Left ventricle myocardium inferior (tissue), 1 donor: Measurements from ENCODE around the gene CHST13. TPM values are rescaled to one million over a fixed set of nuclear protein-coding genes. Genes with fewer than 3 reads are reported as not detected.
"Not testable (repeated sequence)": the region's sequence is repeated elsewhere in the genome, so short reads cannot be mapped to it uniquely, and the experiment has no call there.

Source experiments
- DNase-seq: peaks from one replicate; pipeline ENCODE4 v3.0.0-alpha.2; 2020
- H3K27ac ChIP-seq: fragments of 200-600 bp; replicated peaks from 2 replicates; pipeline ENCODE4 v1.8.0; 2021
- H3K27me3 ChIP-seq: fragments of 200-600 bp; 2 replicates; pipeline ENCODE4 v1.8.0; 2021; ENCODE audit warnings: low read depth
- H3K36me3 ChIP-seq: fragments of 200-600 bp; 2 replicates; pipeline ENCODE4 v1.8.0; 2021
- H3K4me1 ChIP-seq: fragments of 200-600 bp; 2 replicates; pipeline ENCODE4 v1.8.0; 2021
- H3K4me3 ChIP-seq: fragments of 200-600 bp; 2 replicates; pipeline ENCODE4 v1.8.0; 2021; ENCODE audit warnings: mild to moderate bottlenecking, moderate library complexity
- H3K9me3 ChIP-seq: fragments of 200-600 bp; replicated peaks from 2 replicates; pipeline ENCODE4 v1.8.0; 2021
- intact Hi-C: fragments of 100-400 bp; cut with micrococcal nuclease; formaldehyde crosslinking; loops from one replicate; pipeline ENCODE4 v1.11.0; 2022
- total RNA-seq: library from RNA; stranded (reverse); fragmentation: NEBNext Ultra II Directional; extraction: Animal tissue kit (Norgen Biotek cat#: 25700); gene quantifications from one replicate; pipeline ENCODE4 v1.2.1, GENCODE V29; 2021
- TF ChIP-seq, protein P1 (sequence below): fragments of 200-600 bp; IDR thresholded peaks from 2 replicates; pipeline ENCODE4 v1.8.0; 2021; ENCODE audit warnings: antibody characterized with exemption, mild to moderate bottlenecking, borderline replicate concordance
- donor health status: DM: no; HTN: yes; CAD: no; lungs with severe emphysema.

The CHST13 gene
- total RNA-seq, 1 donor from 2014 or later = 0.11 TPM

DNA sequence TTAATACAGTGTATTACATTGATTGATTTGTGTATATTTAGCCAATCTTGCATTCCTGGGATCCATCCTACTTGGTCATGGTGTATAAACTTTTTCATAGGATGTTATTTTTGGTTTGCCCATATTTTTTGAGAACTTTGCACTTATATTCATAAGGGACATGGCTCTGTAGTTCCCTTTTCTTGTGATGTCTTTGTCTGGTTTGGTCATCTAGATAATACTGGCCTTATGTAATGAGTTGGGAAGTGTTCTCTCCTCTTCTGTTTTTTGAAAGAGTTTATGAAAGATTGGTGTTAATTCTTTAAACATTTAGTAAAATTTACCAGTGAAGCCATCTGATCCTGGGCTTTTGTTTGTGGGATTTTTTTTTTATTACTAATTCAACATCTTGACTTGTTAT, 9.6 kb downstream of the CHST13 start:
- TF ChIP-seq, protein P1, sequence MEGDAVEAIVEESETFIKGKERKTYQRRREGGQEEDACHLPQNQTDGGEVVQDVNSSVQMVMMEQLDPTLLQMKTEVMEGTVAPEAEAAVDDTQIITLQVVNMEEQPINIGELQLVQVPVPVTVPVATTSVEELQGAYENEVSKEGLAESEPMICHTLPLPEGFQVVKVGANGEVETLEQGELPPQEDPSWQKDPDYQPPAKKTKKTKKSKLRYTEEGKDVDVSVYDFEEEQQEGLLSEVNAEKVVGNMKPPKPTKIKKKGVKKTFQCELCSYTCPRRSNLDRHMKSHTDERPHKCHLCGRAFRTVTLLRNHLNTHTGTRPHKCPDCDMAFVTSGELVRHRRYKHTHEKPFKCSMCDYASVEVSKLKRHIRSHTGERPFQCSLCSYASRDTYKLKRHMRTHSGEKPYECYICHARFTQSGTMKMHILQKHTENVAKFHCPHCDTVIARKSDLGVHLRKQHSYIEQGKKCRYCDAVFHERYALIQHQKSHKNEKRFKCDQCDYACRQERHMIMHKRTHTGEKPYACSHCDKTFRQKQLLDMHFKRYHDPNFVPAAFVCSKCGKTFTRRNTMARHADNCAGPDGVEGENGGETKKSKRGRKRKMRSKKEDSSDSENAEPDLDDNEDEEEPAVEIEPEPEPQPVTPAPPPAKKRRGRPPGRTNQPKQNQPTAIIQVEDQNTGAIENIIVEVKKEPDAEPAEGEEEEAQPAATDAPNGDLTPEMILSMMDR = no peak
- Histone ChIP-seq H3K27ac (no peak overlapping the region), H3K4me3 (no peak overlapping the region), H3K27me3 (peaks cover 10% of the 10 kb centered on the region), H3K9me3 (no peaks in the 10 kb centered on the region), H3K36me3 (no peaks in the 10 kb centered on the region), H3K4me1 (peaks cover 24% of the 10 kb centered on the region)
- DNase-seq = no peak
- intact Hi-C loops = no loop called here

DNA sequence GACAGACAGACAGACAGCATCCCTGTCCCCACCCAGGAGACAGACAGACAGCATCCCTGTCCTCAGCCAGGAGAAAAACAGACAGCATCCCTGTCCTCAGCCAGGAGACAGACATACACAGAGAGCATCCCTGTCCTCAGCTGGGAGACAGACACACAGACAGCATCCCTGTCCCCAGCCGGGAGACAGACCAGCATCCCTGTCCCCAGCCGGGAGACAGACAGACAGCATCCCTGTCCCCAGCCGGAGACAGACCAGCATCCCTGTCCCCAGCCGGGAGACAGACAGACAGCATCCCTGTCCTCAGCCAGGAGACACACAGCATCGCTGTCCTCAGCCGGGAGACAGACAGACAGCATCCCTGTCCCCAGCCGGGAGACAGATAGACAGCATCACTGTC, 10.8 kb downstream of the CHST13 start:
- Histone ChIP-seq H3K4me1 (peaks cover 11% of the 10 kb centered on the region), H3K27me3 (peaks cover 10% of the 10 kb centered on the region)
- H3K4me3 ChIP-seq, H3K9me3 ChIP-seq, intact Hi-C loops, H3K27ac ChIP-seq, H3K36me3 ChIP-seq: not testable (repeated sequence)
- peak; percentile 1 for DNase-seq

DNA sequence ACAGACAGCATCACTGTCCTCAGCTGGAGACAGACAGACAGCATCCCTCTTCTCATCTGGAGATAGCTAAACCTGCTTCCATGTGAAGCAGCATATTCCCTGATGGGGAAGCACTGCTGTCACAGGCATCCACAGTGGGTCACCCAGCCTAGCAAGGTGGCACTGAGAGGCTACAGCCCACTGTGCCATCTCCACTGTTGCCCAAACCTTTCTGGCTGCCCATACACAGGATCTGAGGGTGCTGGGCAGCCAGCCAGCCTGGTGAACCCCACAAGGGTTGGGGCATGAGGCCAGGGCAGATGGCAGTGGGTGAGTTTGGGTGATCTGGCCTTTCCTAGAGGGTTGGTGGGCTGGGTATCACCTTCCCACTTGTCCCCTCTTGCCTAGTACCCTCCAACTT, 11.7 kb downstream of the CHST13 start:
- Histone ChIP-seq H3K4me1 (peaks cover 6% of the 10 kb centered on the region), H3K4me3 (no peak overlapping the region), H3K27ac (no peak overlapping the region), H3K36me3 (no peaks in the 10 kb centered on the region), H3K9me3 (no peaks in the 10 kb centered on the region), H3K27me3 (peaks cover 18% of the 10 kb centered on the region)
- TF ChIP-seq, protein P1 = no peak
- intact Hi-C loops = no loop called here
- DNase-seq = no peak

DNA sequence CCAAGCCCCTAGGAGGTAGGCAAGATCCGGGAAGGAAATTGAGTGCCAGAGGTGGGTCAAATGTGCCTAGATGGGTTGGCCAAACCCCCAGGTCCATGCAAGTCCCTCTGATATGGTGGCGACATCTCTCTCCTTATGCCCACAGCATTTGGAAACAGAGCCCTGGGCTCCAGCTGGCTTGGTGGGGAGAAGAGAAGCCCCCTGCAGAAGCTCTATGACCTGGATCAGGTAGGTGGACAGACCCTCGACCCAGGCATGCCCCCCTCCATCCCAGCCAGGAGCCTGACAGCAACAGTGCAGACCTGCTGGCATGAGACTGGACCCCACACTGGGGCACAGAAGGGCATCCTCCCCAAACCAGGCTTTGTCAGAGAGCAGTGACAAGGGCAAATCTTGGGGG, 12.2 kb downstream of the CHST13 start:
- DNase-seq = peak; percentile 5
- intact Hi-C loops = no loop called here
- no peak overlapping the region for H3K27ac ChIP-seq
- no peaks in the 10 kb centered on the region for H3K36me3 ChIP-seq
- no peak overlapping the region for H3K4me3 ChIP-seq
- H3K4me1 ChIP-seq = peaks cover 8% of the 10 kb centered on the region
- H3K9me3 ChIP-seq = no peaks in the 10 kb centered on the region
- TF ChIP-seq, protein P1 = no peak
- peaks cover 23% of the 10 kb centered on the region for H3K27me3 ChIP-seq

DNA sequence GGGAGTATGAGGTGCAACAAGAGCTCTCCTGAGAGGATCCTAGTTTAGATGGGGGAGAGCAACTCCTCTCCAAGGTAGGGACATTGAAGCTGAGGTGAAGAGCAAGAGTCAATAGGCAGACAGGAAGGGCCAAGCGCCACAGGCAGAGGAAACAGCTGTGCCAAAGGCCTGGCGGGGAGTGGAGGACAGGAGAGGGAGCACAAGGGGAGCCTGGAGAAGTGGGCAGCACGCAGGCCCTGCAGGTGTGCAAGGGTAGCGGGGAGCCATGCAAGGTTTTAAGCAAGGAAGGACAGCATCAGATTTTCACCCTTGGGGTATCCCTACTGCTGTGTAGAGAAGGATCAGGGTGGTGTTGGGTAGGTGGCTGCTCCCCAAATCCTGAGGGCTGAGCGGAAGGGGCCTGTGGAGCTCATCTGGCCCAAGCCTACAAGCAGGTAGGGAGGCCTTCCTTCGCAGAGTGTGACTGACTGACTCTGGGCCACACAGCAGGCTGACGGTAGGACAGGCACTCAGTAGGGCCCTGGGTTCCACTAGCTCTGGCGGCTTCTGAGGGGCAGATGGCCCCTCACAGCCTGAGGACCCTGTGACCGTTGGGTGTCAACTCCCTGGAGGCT, 13.3 kb downstream of the CHST13 start:
- Histone ChIP-seq H3K27me3 (peaks cover 34% of the 10 kb centered on the region), H3K4me1 (peaks cover 10% of the 10 kb centered on the region), H3K27ac (no peak overlapping the region), H3K4me3 (no peak overlapping the region), H3K9me3 (no peaks in the 10 kb centered on the region), H3K36me3 (no peaks in the 10 kb centered on the region)
- no peak for DNase-seq
- TF ChIP-seq, protein P1 = no peak
- intact Hi-C loops = no loop called here

DNA sequence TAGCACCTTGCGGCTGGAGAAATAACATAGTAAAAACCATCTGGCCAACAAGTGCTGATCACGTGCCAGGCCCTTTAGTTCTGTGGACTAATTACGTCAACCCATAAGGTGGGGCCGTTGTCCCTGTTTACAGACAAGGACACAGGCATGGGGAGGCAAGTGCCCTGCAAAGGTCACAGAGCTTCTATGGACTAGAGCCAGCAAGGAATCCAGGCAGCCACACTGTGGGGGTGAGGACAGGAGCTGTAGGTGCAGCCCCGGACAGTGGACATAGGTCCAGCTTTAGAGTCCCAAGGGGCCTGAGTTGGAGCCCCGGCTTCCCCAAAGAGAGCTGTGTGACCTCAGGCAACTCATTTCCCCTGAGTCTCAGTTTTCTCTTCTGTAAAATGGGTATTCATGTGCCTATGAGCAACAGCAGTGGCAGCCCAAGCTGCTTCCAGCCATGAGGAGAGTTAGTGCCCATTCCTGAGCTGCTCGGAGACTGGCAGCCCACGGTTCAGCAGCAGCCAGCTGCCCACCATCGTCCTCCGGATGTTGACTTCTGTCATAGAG, 13.9 kb downstream of the CHST13 start:
- intact Hi-C loops = no loop called here
- DNase-seq = no peak
- H3K27me3 ChIP-seq = peaks cover 40% of the 10 kb centered on the region

More for the DNA sequence above, 13.9 kb downstream of the CHST13 start:
- TF ChIP-seq, protein P1 = no peak
- Histone ChIP-seq H3K4me1 (peaks cover 10% of the 10 kb centered on the region), H3K9me3 (no peaks in the 10 kb centered on the region), H3K36me3 (no peaks in the 10 kb centered on the region), H3K4me3 (no peak overlapping the region), H3K27ac (no peak overlapping the region)
